Measurements from ENCODE around the gene CCDC74A.
"Not testable (repeated sequence)": the region's sequence is repeated elsewhere in the genome, so short reads cannot be mapped to it uniquely, and the experiment has no call there.

DNA sequence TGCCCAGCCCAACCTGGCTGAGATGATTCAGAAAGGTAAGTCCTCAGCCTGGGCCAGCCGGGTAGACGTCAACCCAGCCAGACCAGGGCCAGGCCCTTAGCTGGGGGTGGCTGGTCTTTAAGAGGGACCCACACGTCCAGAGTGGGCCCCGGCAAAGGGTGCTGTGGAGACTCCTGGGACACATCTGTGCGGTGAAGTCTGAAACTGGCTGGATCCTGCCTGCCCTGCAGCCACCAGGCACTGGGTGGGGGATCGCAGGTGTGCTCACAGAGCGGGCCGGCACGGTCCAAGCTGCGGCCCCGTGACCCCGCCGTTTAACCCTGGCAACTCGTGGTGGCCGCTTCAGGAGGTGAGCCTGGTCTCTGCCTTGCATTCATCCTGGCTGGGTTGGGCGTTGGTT is 9.8 kb upstream of the CCDC74A start:
- TF ChIP-seq EZH2phosphoT487 (IDR thresholded peaks at IDR 0.05; ENCODE audit: borderline replicate concordance), result not testable (repeated sequence)
- TF ChIP-seq, protein P1, sequence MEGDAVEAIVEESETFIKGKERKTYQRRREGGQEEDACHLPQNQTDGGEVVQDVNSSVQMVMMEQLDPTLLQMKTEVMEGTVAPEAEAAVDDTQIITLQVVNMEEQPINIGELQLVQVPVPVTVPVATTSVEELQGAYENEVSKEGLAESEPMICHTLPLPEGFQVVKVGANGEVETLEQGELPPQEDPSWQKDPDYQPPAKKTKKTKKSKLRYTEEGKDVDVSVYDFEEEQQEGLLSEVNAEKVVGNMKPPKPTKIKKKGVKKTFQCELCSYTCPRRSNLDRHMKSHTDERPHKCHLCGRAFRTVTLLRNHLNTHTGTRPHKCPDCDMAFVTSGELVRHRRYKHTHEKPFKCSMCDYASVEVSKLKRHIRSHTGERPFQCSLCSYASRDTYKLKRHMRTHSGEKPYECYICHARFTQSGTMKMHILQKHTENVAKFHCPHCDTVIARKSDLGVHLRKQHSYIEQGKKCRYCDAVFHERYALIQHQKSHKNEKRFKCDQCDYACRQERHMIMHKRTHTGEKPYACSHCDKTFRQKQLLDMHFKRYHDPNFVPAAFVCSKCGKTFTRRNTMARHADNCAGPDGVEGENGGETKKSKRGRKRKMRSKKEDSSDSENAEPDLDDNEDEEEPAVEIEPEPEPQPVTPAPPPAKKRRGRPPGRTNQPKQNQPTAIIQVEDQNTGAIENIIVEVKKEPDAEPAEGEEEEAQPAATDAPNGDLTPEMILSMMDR (conservative IDR thresholded peaks at IDR 0.05; ENCODE audit: low read length), result not testable (repeated sequence)
